Measurements from ENCODE around the gene PTGFRN.

The PTGFRN gene

DNA sequence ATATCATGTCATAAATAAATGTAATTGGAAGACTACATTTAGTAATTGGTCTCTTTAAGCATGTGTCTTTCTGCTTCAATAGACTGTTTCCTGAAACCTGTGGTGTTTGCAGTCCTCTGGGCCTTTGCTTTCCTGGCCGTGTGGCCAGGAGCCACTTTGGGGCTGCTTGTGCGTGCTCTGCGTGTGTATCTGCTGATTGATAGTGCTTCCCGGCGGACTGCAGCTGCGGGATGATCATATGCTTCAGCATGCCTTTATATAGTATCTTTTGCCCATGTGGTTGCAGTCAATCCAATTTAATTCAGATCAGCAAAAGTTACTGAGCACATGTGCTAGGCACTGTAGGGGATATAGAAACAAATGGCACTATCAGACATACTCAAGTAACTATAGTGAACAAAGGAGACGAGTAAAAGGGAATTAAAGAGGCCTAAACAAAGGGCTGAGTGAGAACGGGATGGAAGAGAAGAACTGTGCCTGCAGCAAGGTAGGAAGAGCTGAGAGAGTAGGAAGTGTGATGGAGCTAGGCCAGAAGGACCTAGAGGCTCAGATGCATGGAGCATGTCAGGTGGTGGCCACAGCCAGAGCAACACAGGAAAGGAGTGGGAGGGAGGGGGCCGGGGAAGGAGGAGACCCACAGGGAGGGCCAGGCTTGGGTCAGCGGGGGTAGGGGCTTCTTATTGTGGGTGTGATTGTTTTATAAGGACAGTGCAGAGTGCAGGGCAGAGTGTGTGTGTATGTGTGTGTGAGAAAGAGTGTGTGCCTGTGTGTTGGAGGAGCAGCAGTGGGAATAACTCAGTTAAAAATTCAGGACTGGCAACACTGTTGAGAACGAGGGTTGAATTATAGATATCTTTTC, 123.2 kb downstream of the PTGFRN start:
- no peaks in the 10 kb centered on the region for H3K9me3 ChIP-seq (ENCODE audit: low read depth, low read length)
- no peak for TF ChIP-seq POLR2AphosphoS5 (IDR thresholded peaks at IDR 0.05; ENCODE audit: borderline replicate concordance, low read depth, low read length)
- no peak for TF ChIP-seq EZH2 (IDR thresholded peaks at IDR 0.05)
- no peak for TF ChIP-seq FOXP2 (optimal IDR thresholded peaks at IDR 0.05; ENCODE audit: control extremely low read depth, extremely low read length, insufficient read depth)
- H3K27ac ChIP-seq, result no peak overlapping the region
- no peak overlapping the region for H3K4me3 ChIP-seq
- DNase-seq (ENCODE audit: low read depth, low spot score), result no peak
- H3K9ac ChIP-seq (ENCODE audit: insufficient read length), result no peak overlapping the region
- no peaks in the 10 kb centered on the region for H3K36me3 ChIP-seq (ENCODE audit: insufficient read depth, low read length)

GRCh38 chr1:117033772-117034171, 124.1 kb downstream of the PTGFRN start:
- H3K9ac ChIP-seq (ENCODE audit: insufficient read length), result no peak overlapping the region
- TF ChIP-seq POLR2AphosphoS5 (IDR thresholded peaks at IDR 0.05; ENCODE audit: borderline replicate concordance, low read depth, low read length) (no peak), EZH2 (IDR thresholded peaks at IDR 0.05) (no peak), FOXP2 (optimal IDR thresholded peaks at IDR 0.05; ENCODE audit: control extremely low read depth, extremely low read length, insufficient read depth) (no peak)
- H3K36me3 ChIP-seq (ENCODE audit: insufficient read depth, low read length), result no peaks in the 10 kb centered on the region
- DNase-seq (ENCODE audit: low read depth, low spot score), result no peak
- no peak overlapping the region for H3K4me3 ChIP-seq
- H3K9me3 ChIP-seq (ENCODE audit: low read depth, low read length), result no peaks in the 10 kb centered on the region
- no peak overlapping the region for H3K27ac ChIP-seq

DNA sequence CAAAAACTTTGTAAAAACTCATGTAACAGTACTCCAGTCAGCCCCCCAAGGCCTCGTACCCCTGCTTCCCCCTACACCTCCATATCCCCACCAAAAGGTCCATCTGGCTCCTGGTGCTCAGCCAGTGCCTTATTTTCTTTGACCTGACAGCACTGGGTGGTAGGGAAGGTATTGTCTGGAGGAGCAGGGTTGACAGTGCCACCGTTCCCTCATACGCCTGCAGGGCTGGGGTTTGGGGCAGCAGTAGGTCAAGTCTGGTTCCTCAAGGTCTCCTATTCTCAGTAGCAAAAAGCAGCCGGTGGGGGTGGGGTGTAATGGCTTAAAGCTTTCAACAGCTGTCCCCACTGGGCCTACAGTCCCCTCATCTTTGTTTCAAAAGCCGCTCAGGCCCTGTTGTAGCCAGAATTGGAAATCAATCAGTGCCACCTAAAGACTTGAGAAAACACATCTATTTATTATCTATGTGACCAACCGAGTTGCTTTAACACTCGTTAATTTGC, 125.1 kb downstream of the PTGFRN start:
- DNase-seq (ENCODE audit: low read depth, low spot score), result no peak
- H3K9me3 ChIP-seq (ENCODE audit: low read depth, low read length), result no peaks in the 10 kb centered on the region
- no peak overlapping the region for H3K4me3 ChIP-seq
- no peaks in the 10 kb centered on the region for H3K36me3 ChIP-seq (ENCODE audit: insufficient read depth, low read length)
- H3K9ac ChIP-seq (ENCODE audit: insufficient read length), result no peak overlapping the region
- no peak for TF ChIP-seq FOXP2 (optimal IDR thresholded peaks at IDR 0.05; ENCODE audit: control extremely low read depth, extremely low read length, insufficient read depth)
- H3K27ac ChIP-seq, result no peak overlapping the region

DNA sequence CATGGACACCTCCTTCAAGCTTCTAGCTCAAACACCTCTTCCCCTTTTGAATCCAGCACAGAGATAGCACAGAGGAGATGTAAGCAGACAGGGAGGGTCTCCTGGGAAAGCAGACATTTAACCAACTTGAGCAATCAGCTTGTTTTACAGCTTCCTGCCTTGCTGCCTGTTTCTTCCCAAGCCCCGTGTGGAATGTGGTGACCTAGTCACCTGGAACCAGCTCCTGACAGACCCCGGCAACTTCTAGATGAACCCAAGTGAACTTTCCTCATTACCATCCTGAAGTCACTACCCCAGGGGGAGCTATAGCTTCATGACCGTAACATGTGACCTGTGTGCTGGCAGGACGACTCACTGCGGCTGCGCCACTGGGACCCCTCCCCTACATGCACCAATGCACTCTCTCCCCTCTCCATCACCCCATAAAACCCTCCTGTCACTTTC, 126.3 kb downstream of the PTGFRN start:
- DNase-seq (ENCODE audit: low read depth, low spot score), result no peak
- Histone ChIP-seq H3K27ac (no peak overlapping the region), H3K4me3 (no peak overlapping the region), H3K9ac (ENCODE audit: insufficient read length) (no peak overlapping the region), H3K36me3 (ENCODE audit: insufficient read depth, low read length) (no peaks in the 10 kb centered on the region), H3K9me3 (ENCODE audit: low read depth, low read length) (no peaks in the 10 kb centered on the region)
- TF ChIP-seq FOXP2 (optimal IDR thresholded peaks at IDR 0.05; ENCODE audit: control extremely low read depth, extremely low read length, insufficient read depth) (no peak), POLR2AphosphoS5 (IDR thresholded peaks at IDR 0.05; ENCODE audit: borderline replicate concordance, low read depth, low read length) (no peak), EZH2 (IDR thresholded peaks at IDR 0.05) (no peak)

DNA sequence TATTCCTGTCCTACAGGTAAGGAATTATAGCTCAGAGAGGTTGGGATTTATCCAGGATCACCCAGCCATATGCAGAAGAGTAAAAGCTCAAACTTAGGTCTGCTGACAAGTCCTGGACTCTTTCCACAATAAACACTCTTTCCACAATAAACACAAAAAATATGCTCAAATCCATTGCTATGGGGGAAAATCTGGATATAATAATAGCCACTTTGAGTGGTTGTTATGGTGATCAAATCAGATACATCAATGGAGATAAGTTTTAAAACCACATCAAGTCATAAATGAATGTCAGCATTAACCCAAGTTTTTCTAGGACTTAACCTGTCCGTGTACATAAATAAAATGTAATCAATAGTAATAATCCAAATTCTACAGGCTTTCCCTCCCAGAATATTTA, 128.1 kb downstream of the PTGFRN start:
- Histone ChIP-seq H3K4me3 (no peak overlapping the region), H3K36me3 (ENCODE audit: insufficient read depth, low read length) (no peaks in the 10 kb centered on the region), H3K9me3 (ENCODE audit: low read depth, low read length) (no peaks in the 10 kb centered on the region), H3K9ac (ENCODE audit: insufficient read length) (no peak overlapping the region), H3K27ac (no peak overlapping the region)
- no peak for TF ChIP-seq POLR2AphosphoS5 (IDR thresholded peaks at IDR 0.05; ENCODE audit: borderline replicate concordance, low read depth, low read length)
- no peak for TF ChIP-seq FOXP2 (optimal IDR thresholded peaks at IDR 0.05; ENCODE audit: control extremely low read depth, extremely low read length, insufficient read depth)
- TF ChIP-seq EZH2 (IDR thresholded peaks at IDR 0.05), result no peak
- no peak for DNase-seq (ENCODE audit: low read depth, low spot score)

DNA sequence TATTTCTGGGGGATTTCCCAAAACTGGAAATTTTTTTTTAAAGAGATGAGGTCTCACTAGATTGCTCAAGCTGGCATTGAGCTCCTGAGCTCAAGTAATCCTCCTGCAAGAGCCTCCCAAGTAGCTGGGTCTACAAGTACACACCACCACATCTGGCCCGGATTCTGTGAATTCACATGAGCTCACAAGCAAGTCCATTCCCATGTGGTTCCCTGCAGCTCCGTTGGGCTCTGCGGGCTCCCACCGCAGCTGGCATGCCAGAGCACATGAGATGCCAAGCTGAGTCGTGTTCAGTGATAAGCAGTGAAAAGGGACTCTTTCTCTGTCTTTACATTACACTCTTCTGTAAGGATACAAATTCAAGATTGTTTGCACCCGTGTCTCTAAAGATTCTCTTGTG, 128.5 kb downstream of the PTGFRN start:
- Histone ChIP-seq H3K9me3 (ENCODE audit: low read depth, low read length) (no peaks in the 10 kb centered on the region), H3K4me3 (no peak overlapping the region), H3K27ac (no peak overlapping the region), H3K9ac (ENCODE audit: insufficient read length) (no peak overlapping the region), H3K36me3 (ENCODE audit: insufficient read depth, low read length) (no peaks in the 10 kb centered on the region)
- TF ChIP-seq FOXP2 (optimal IDR thresholded peaks at IDR 0.05; ENCODE audit: control extremely low read depth, extremely low read length, insufficient read depth) (no peak), POLR2AphosphoS5 (IDR thresholded peaks at IDR 0.05; ENCODE audit: borderline replicate concordance, low read depth, low read length) (no peak), EZH2 (IDR thresholded peaks at IDR 0.05) (no peak)
- no peak for DNase-seq (ENCODE audit: low read depth, low spot score)

All from SK-N-MC (cell line).